GM19193 (cell line): ENCODE measurements around the gene MYH10.

Experiments
- POLR2A ChIP-seq: IDR thresholded peaks from 4 replicates; pipeline ENCODE4 v1.6.1; 2011; ENCODE audit not compliant: insufficient read depth, insufficient read length; ENCODE audit errors: extremely low read depth

MYH10 gene

DNA sequence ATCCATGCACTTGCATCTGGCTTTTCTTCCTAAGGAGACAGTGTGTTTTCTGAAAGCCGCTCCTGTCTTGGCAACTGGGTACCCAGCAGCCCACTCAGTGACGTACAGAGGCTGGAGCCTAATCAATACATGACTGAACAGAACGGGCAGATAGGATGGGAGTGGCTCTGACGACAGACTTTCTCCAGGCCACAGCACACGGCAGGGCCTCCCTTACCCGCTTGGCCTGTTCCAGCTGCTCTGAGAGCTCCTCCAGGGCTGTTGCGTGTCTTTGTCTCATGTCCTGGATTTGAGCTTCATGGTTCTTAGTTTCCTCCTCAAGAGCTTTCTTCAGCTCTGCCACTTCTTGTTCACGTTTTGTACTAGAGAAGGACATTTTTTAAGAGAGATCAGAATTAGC, 129.9 kb downstream of the MYH10 start:
- no peak for TF ChIP-seq POLR2A

DNA sequence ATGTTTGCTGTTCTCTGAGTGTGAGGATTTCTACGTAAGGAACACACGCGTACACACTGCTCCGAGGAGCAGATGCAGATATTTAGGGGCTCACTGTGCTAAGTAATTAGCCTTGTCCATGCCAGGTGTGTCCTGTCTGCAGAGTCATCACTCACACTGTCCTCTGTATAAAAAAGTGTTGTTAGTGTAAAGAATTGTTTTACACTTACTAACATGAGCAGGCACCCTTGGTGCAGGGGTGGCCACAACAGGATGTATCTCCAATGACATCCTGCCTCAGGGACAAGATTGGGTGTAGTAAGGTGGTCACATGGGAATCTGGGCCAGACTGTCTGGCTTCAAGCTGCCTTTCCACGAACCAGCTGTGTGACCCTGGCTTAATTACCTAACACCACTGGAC, 130.9 kb downstream of the MYH10 start:
- TF ChIP-seq POLR2A, result no peak

DNA sequence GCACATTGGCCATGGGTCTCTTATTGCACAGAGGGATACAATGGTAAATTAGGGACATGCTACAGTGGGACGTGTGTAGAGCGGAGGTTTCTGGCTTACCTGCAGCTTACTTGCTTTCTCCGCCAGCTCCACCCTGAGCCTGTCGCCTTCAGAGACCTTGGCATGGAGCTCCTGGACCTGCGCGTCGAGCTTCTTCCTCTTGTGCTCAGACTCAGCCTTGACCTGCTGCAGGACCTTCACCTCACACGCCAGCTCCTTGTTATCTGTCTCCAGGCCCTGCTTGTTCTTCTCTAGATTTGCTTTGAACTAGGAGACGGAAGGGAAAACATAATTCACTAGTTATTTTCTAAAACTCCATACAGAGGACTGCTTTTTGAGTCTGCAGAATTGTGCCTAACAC, 131.4 kb downstream of the MYH10 start:
- TF ChIP-seq POLR2A, result no peak

DNA sequence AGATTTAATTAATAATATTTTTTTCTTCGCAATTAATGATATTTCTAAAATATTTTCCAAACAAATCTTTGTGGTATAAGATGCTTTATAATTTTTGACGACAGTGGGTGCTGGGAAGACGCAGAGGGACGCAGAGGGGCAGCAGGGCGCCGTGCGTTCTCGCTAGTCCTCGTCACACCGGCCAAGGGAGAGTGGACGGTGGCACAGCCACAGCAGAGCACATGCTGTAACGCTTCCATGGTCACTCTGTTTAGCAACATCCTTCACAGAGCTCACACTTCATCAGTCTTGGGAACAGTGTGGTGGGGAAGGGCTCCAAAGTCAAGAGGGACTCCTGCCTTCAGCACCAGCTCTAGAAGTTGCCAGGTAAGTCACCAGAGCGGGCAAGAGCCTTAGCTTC, 134.4 kb downstream of the MYH10 start:
- TF ChIP-seq POLR2A, result no peak

DNA sequence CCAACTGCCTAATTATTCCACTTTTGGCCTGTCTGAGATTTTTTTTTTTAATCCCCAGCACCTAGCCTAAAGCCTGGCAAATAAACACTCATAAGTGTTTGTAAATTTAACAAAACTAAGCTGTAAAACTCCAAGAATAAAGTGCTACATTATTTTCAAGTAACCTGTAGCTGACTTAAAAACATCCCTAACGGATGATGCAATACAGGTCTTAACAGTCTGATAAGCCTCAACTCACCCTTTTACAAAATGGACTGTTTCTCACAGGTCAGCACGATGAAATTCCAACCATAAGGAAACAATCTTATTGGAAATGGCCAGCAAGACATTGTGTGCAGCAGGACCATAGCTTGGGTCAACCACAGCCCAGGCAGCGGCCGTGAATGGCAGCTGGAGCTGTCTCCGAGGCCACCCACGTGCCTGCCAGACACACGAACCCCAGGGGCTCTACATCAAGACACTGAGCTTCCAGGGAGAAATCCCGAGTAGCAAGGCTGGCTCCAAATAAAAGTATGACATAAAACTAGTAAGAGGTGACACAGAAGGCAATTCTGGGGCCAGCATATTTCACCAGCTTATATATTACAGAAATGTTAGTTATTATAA, 135.9 kb downstream of the MYH10 start:
- no peak for TF ChIP-seq POLR2A

DNA sequence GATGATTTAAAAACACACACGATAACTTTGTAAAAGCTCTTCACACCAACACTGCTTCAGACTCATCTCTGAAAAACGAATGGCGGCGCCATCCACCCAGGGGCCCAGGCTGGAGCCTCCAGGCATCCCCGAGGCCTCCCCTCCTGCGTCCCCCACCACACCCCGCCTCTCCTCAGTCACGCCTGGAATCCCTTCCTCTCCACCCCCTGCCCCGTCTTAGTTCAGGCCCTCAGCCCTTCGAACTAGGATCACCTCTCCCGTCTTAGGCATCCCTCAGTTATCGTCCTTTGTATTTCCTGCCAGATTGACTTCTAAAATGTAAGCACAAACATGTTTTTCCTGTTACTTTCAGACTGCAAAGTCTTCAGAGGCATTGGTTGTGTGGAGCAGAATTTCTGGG, 136.5 kb downstream of the MYH10 start:
- no peak for TF ChIP-seq POLR2A

DNA sequence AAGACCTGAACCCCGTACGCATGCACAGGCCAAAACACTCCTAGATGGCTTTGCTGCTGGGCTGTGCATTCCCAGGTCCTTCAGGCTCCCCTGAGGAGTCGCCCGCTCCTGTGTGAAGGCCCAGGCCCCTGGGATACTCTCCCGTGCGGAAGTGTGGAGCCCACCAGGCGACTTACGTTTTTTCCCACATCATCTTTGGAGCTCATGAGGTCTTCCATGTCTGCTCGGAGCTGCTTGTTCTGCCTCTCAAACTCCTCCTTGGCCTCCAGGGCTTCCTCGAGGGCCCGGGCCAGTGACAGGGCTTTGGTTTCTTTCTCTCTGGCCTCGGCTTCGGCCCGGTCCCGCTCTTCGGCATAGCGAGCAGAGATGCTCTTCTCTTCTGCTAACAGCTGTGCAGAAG, 138.4 kb downstream of the MYH10 start:
- TF ChIP-seq POLR2A, result no peak

DNA sequence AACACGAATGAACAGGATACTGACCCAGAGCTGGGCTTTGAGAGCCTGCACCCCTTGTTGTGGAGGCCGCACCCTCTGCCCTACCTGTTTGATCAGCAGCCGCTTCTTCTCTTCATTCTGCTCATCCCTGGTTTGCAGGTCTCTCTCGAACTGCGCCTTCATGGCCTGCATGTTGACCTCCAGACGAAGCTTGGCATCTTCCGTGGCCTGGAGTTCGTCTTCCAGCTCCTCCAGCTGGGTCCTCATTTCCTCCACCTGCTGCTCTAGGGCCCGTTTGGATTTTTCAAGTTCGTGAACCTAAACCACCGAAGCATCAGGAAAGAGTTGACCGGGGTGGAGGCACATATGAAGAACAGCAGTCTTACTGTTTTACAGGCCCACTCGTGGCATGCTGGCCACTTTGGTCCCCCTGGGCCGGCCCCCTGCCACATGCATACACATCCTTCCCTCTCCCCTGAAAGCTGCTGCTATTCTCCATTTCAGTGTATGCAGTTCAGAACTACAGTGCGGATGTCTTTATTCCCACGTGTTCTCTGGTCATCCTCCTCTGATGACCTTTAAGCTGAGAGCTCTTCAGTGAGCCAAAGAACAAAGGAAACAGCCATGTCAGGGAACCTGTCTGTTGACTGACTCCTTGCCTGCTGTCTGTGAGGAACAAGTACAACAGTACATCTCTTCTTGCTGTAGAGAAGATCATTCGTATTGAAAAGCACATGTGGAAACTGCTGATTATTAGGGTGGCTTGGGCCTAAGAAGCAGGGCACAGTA, 140.1 kb downstream of the MYH10 start:
- TF ChIP-seq POLR2A, result no peak

DNA sequence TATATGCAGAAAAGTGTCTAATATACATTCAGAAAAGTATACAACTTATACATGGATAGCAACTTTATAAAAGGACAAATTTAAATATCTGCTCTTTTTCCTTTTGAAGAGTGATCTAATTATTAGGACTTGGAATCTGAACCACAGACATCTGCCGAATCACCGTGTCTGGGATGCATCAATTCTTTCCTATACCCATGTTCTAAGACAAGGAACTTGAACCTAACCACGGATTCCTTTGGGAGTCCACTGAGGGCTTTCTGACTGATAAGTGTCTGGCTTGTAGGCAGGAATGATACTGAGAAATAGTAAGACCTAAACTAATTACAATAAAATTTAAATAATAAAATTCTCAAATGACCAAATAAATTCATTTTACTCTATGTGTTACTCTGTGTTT, 140.7 kb downstream of the MYH10 start:
- TF ChIP-seq POLR2A, result no peak

DNA sequence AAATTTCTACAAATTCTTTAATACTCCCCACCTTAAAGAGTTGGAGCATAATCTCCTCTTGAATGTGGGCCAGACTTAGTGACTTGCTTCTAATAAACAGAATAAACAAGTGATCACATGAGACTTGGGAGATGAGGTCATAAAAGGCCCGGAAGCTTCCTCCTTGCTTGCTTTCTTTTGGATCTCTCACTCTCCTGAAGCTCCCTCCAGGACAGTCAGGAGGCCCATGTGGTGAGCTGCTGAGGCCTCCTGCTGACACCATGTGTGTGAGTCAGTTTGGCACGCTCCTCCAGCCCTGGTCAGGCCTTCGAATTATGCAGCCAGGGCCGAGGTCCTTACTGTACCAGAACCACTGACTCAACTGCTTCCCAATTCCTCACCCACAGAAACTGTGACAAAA, 141.6 kb downstream of the MYH10 start:
- TF ChIP-seq POLR2A, result no peak

DNA sequence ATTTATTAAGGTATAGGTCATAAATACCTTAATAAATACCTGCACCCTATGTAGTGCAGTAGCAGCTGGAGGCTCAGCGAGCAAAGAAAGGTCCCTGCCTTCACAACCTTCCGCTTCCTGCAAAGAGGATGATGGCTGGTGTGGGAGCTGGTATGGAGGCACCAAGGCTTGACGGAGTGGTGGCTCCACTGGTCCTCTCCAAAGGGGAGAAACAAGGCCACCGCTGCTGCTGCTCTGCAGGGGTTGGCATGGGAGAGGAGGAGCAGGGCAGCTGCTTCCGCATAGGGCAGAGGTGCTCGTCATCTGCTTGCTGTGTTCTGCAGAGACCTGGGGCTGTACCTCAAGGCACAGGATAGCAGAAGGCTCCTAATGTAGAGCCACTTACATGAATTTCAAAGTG, 142.0 kb downstream of the MYH10 start:
- no peak for TF ChIP-seq POLR2A

DNA sequence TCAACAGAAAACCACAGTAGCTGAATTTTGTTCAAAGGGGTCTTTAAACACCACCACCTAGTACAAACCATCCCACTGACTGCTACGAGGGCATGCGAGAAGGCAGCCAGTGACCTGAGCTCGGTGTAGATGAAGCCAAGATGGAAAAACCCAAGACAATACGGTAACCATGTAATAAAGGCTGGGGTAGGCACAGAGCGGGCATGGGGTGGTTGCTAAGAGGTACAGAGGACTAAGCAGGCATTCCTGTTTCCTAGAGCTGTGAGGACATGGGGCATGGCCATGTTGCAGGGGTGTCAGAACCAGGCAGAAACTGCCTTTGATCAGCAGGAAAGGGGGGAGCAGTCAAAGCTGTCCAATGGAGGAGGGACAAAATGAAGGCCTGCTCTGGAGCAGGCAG, 142.8 kb downstream of the MYH10 start:
- no peak for TF ChIP-seq POLR2A

DNA sequence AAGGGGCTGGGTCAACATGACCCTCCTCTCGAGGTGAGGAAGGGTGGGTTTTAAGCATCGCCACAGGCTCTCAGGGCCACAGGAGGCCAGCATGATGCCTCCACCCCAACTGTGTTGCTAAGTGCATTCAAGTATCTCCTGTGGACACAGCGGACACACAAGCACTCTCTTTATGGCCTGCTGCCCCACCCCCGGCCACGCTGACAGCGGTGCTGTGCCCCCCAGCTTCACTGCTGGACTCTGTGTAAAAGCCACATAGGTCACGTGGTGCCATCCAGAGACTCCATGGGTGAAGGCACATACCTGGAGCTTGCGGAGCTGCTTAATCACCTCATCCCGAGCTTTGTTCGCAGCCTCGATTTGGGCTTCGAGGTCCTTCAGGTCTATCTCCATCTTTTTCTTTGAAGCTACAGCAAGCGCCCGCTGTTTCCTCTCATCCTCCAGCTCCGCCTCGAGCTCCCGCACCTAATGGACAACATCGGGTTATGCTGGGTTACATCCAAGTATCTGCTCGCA, 143.3 kb downstream of the MYH10 start:
- TF ChIP-seq POLR2A, result no peak

DNA sequence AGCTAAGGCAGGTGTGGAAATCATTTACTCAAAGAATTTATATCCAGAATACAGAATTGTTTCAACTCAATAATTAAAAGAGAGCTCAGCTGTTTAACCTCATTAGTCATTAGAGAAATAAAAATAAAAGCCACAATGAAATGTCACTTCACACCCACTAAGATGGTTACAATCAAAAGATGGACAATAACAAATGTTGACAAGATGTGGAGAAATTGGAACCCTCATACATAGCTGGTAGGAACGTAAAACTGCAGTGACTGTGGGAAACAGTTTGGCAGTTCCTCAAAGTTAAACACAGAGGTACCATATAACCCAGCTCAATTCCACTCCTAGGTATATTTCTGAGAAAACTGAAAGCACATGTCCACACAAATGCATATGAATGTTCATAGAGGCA, 145.0 kb downstream of the MYH10 start:
- TF ChIP-seq POLR2A, result no peak

DNA sequence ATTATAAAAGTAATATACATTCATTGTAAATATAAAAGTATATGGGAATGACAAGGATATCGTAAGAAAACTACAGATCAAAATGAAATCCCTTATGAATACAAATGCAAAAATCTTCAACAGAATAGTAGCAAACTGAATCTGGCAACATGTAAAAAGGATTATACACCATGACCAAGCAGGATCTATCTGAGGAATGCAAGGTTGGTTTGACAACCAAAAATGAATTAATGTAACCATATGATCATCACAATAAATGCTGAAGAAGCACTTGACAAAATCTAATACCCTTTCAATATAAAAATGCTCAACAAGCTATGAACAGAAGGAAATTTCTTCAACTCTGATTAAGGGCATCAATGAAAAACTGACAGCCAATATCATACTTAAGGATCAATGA, 146.1 kb downstream of the MYH10 start:
- TF ChIP-seq POLR2A, result no peak

DNA sequence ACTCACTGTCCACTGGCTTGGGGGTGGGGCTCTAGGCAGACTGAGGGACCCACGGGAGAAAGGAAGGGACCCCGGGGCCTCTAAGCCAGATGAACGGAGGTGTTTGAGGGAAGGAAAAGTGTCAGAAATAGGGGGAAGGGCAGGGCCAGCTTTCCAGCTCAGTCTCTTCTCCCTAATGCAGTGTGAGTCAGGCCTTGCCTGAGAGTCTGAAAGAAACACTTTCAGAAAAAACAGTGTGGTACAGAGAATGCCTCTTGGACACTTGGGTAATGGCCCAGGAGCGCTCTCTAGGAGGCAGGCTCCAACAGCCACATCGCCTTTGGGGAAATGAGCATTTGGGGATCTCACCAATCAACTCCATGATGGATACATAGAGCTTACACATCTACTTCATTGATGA, 148.0 kb downstream of the MYH10 start:
- TF ChIP-seq POLR2A, result no peak

DNA sequence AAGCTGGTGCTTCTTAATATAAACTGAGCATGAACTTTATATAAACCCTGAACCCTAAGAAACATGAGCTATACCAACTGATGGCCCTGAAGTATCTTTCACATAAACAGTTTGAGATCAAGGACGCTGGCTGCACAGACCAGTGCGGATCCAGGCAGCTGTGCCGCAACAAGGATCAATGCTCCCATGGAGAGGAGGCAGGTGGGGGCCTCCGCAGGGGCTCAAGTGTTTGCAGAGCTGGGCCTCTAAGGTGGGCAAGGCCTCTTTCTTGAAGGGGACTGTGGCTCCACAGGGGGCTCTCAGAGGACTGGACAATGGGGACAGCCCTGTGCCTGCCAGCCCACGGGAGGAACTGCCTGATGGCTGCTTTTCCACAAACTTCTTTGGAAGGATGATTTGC, 148.8 kb downstream of the MYH10 start:
- no peak for TF ChIP-seq POLR2A

DNA sequence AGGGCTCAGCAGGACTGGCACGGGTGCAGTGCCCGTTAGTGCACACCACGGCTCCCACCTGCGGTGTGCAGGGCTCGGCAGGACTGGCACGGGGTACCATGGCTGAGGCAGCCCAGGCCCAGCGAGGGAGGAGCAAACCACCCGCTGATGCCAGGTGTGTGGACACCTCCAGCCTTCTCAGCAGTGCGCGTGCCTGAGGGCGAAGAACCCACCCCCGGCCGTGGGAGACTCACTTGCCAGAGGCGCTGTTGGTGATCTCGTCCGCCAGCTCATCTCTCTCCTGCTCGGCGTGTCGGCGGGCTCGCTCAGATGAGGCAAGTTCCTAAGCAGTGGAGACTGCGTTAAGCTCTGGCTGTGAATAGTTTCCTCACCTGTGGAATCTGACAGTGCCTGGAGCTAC, 149.4 kb downstream of the MYH10 start:
- no peak for TF ChIP-seq POLR2A
